ENCODE data around the gene HCK.

GRCh38 chr20:32052778-32053362 is 828 bp downstream of the HCK start:
- TF ChIP-seq CTCF (IDR thresholded peaks at IDR 0.05), result no peak
- no peak for TF ChIP-seq POLR2A (IDR thresholded peaks at IDR 0.05)

Data from lower leg skin (tissue), 3 donors.